ENCODE data around the gene ZNF750.

DNA sequence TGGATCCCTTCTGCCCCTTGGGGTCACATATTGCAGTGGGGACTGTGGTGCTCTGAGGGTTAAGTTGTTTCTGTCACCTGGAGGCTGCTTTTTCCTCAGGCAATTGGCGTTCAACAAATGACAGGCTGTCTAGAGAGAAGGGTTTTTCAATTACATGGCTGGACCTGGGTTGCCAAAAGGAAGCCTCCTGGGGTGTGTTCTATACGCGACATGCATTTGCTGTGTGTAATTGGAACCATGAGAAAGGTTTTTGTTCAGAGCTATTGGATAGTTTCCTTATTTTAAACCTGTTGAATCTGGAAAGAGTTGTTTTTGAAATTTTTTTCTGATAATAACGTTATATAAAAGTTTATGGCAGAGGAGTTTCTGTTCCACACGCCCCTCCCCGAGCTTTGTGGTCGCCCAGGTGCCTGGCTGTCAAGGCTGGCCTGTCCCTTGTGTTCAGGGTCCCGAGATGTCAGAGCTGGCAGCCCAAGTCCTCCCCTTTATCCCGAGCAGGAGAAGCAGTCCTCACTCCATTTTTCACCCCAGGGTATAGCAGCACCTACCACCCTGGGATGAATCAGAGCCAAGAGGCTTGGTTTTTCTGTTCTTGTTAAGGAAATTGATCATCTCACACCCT is 26.1 kb upstream of the ZNF750 start:
- TF ChIP-seq, protein P1, sequence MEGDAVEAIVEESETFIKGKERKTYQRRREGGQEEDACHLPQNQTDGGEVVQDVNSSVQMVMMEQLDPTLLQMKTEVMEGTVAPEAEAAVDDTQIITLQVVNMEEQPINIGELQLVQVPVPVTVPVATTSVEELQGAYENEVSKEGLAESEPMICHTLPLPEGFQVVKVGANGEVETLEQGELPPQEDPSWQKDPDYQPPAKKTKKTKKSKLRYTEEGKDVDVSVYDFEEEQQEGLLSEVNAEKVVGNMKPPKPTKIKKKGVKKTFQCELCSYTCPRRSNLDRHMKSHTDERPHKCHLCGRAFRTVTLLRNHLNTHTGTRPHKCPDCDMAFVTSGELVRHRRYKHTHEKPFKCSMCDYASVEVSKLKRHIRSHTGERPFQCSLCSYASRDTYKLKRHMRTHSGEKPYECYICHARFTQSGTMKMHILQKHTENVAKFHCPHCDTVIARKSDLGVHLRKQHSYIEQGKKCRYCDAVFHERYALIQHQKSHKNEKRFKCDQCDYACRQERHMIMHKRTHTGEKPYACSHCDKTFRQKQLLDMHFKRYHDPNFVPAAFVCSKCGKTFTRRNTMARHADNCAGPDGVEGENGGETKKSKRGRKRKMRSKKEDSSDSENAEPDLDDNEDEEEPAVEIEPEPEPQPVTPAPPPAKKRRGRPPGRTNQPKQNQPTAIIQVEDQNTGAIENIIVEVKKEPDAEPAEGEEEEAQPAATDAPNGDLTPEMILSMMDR (IDR thresholded peaks at IDR 0.05), result no peak
- TF ChIP-seq POLR2AphosphoS5 (IDR thresholded peaks at IDR 0.05) (no peak), EP300 (IDR thresholded peaks at IDR 0.05; ENCODE audit: low read depth) (no peak), POLR2A (IDR thresholded peaks at IDR 0.05) (no peak)

Data from transverse colon (tissue), 4 donors.